Mucosa of descending colon (tissue), 3 donors: ENCODE measurements around the gene ZCCHC9. TPM values are rescaled to one million over a fixed set of nuclear protein-coding genes. Genes with fewer than 3 reads are reported as not detected.
"Not testable (repeated sequence)": the region's sequence is repeated elsewhere in the genome, so short reads cannot be mapped to it uniquely, and the experiment has no call there.

Experiments used
- ATAC-seq: fragments of 200-7000 bp; cut with Tn5 transposase; one replicate; pipeline ENCODE4 v1.9.1; 2020; ENCODE audit warnings: mild to moderate bottlenecking, moderate library complexity
- DNase-seq, 3 donors: peaks; one replicate each; pipeline ENCODE4 v3.0.0-alpha.2; 2020
- H3K36me3 ChIP-seq: fragments of 200-600 bp; one replicate; pipeline ENCODE4 v1.8.0; 2021; ENCODE audit warnings: low read depth, mild to moderate bottlenecking
- H3K4me1 ChIP-seq: fragments of 200-600 bp; one replicate; pipeline ENCODE4 v1.8.0; 2021; ENCODE audit warnings: low read depth, mild to moderate bottlenecking
- H3K4me3 ChIP-seq: fragments of 200-600 bp; one replicate; pipeline ENCODE4 v1.8.0; 2021; ENCODE audit warnings: mild to moderate bottlenecking
- H3K9me3 ChIP-seq: fragments of 200-600 bp; one replicate; pipeline ENCODE4 v1.8.0; 2021; ENCODE audit warnings: mild to moderate bottlenecking
- intact Hi-C, 2 donors: fragments of 100-400 bp; cut with DNase I in 1 of 2; cut with micrococcal nuclease in 1 of 2; formaldehyde crosslinking; loops; one replicate each; pipeline versions ENCODE4 v1.11.0 to v1.11.1; 2022; cut with DNase I, micrococcal nuclease
- total RNA-seq, 3 donors: library from RNA; stranded (reverse); fragmentation: NEBNext Ultra II Directional in 2 of 3; extraction: Animal tissue kit (Norgen Biotek cat#: 25700) in 2 of 3; gene quantifications; one replicate each; pipeline versions ENCODE4 v1.2.1 to v1.2.4, GENCODE V29; 2021 to 2023
- TF ChIP-seq, protein P1 (sequence below): fragments of 200-600 bp; IDR thresholded peaks from one replicate; pipeline ENCODE4 v1.8.0; 2022; ENCODE audit warnings: antibody characterized with exemption, mild to moderate bottlenecking
- donor health status: DM: no; HTN: no; CAD: no; lungs with moderate emphysema.
- donor health status: DM: no; HTN: no; CAD: no.
- donor health status: DM: no; HTN: yes; CAD: no.

The ZCCHC9 gene
- total RNA-seq, 3 donors from 2014 or later: 11.8 to 22.8 (median 19.5) TPM

DNA sequence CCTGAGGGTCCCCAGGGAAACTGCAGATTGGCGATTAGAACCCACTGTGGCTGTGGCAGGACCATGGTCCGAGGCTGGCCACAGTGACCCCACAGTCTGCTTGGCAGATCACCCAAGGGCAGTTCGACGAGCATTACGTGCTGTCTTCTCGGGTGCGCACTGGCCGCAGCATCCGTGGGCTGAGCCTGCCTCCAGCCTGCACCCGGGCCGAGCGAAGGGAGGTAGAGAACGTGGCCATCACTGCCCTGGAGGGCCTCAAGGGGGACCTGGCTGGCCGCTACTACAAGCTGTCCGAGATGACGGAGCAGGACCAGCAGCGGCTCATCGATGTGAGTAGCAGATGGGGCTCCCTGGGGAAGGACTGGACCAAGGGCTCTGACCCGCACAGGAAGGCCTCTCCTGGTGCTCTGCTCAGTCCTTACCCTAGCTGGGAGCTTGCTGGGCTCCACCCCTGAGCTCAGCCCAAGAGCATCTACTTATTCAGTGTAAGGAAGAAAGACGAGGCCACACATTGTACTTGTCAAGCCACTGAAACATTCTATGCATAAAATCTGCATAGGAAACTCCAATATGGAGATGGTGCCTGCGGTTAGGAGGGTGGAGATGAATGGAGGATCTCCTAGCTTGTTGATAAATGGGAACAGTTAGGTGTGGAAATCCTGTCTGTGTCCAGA, 46.4 kb upstream of the ZCCHC9 start:
- H3K4me1 ChIP-seq: no peaks in the 10 kb centered on the region
- TF ChIP-seq, protein P1, sequence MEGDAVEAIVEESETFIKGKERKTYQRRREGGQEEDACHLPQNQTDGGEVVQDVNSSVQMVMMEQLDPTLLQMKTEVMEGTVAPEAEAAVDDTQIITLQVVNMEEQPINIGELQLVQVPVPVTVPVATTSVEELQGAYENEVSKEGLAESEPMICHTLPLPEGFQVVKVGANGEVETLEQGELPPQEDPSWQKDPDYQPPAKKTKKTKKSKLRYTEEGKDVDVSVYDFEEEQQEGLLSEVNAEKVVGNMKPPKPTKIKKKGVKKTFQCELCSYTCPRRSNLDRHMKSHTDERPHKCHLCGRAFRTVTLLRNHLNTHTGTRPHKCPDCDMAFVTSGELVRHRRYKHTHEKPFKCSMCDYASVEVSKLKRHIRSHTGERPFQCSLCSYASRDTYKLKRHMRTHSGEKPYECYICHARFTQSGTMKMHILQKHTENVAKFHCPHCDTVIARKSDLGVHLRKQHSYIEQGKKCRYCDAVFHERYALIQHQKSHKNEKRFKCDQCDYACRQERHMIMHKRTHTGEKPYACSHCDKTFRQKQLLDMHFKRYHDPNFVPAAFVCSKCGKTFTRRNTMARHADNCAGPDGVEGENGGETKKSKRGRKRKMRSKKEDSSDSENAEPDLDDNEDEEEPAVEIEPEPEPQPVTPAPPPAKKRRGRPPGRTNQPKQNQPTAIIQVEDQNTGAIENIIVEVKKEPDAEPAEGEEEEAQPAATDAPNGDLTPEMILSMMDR: no peak
- ATAC-seq: no peak

GRCh38 chr5:81256766-81257165, 44.6 kb upstream of the ZCCHC9 start:
- Histone ChIP-seq H3K4me1 (no peaks in the 10 kb centered on the region), H3K4me3 (no peak overlapping the region), H3K36me3 (no peaks in the 10 kb centered on the region), H3K9me3 (peaks cover 6% of the 10 kb centered on the region)
- TF ChIP-seq, protein P1: no peak
- ATAC-seq (no peak), DNase-seq (no peak)
- intact Hi-C loops: no loop called here

More for the DNA sequence above, 46.4 kb upstream of the ZCCHC9 start:
- no peak overlapping the region for H3K4me3 ChIP-seq
- no peaks in the 10 kb centered on the region for H3K9me3 ChIP-seq
- no peak for DNase-seq
- intact Hi-C loops: no loop called here
- H3K36me3 ChIP-seq: no peaks in the 10 kb centered on the region

GRCh38 chr5:81262796-81263195, 38.6 kb upstream of the ZCCHC9 start:
- H3K36me3 ChIP-seq, ATAC-seq, H3K4me3 ChIP-seq, H3K9me3 ChIP-seq, H3K4me1 ChIP-seq, intact Hi-C loops, DNase-seq: not testable (repeated sequence)

GRCh38 chr5:81265101-81265500, 36.3 kb upstream of the ZCCHC9 start:
- TF ChIP-seq, protein P1: no peak
- intact Hi-C loops: no loop called here
- ATAC-seq: no peak
- no peak overlapping the region for H3K4me3 ChIP-seq
- H3K4me1 ChIP-seq: no peaks in the 10 kb centered on the region
- H3K9me3 ChIP-seq: peaks cover 9% of the 10 kb centered on the region
- no peaks in the 10 kb centered on the region for H3K36me3 ChIP-seq
- no peak for DNase-seq

DNA sequence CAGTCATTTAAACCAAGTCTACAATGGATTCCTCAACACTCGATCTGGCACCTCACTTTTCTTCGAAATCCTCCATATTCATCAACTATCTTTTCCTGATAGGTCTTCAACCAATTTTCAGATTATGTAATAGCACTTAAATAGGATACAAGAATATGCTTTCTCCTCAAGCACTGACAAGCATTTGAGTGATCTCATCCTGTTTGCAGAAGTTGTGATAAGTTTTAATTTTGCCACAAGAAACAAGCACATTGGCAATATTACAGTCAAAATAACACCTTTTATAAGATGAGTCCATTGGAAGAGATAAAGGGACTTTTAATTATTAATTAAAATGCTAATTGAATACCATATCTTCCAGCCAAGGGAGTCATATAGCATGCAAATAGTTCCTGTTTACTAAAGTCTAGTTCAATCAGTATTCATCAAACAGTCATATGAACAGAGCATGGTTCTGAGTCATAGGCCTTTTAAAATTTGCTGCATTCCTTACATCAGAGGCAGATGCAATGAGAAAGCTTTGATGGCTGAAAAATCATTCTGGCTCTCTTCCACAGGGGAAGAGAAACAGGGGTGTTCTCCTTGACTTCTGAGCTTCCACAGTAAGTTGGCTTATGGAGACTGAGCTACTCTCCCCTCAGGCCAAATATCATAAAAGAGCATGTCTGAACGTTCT, 32.7 kb upstream of the ZCCHC9 start:
- Histone ChIP-seq H3K9me3 (no peaks in the 10 kb centered on the region), H3K36me3 (no peaks in the 10 kb centered on the region), H3K4me1 (no peaks in the 10 kb centered on the region), H3K4me3 (no peak overlapping the region)
- ATAC-seq: no peak
- intact Hi-C loops: no loop called here
- no peak for DNase-seq
- TF ChIP-seq, protein P1: no peak

- H3K36me3 ChIP-seq: no peaks in the 10 kb centered on the region
- intact Hi-C loops: no loop called here
- TF ChIP-seq, protein P1: no peak
- H3K4me3 ChIP-seq: no peak overlapping the region
- no peaks in the 10 kb centered on the region for H3K4me1 ChIP-seq
- no peaks in the 10 kb centered on the region for H3K9me3 ChIP-seq
- DNase-seq (no peak), ATAC-seq (no peak)
These were observed 31.5 kb upstream of the ZCCHC9 start for GRCh38 chr5:81269751-81270393.

DNA sequence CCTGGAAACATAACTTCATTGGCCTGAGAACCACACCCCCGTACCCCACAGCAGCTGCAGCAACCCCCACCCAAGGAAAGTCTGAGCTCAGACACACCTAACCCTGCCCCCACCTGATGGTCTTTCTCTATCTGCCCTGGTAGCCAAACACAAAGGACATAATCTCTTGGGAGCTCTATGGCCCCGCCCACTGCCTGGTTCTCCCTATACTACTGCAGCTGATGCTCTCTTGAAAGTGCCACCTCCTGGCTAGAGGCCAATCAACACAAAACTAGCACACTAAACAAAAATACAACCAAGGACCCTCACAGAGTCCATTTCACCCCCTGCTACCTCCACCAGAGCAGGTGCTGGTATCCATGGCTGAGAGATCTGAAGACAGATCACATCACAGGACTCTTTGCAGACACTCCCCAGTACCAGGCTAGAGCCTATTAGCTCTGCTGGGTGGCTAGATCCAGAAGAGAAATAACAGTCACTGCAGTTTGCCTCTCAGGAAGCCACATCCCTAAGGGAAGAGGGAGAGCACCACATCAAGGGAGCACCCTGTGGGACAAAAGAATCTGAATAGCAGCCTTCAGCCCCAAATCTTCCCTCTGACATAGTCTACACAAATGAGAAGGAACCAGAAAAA, 30.9 kb upstream of the ZCCHC9 start:
- H3K9me3 ChIP-seq, intact Hi-C loops, DNase-seq, H3K36me3 ChIP-seq, H3K4me1 ChIP-seq, ATAC-seq, H3K4me3 ChIP-seq: not testable (repeated sequence)
